ENCODE measurements around the gene CASQ2.
A peak's percentile ranks its signal among the peaks of the same experiment; 100 is the strongest.

Gene CASQ2

DNA sequence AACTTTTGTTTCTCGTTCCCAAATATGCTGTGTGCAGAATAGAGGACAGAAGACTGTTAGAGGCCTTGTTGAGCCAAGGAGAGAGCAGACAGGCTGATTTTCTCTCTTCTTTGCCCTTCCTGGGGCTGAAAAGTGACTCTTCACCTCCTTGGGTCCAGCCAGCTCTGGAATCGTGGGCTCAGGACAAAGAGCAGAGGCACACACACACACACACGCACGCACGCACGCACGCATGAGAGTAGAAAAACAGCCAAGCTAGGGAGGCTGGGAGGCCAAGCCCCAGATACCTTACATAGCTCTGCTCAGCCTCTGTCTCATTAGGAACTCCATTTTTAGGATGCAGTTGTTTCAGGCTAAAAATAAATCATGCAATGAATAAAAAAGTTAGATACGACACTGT, at the start of gene CASQ2:
Gene CASQ2, minus strand, starts transcription at position 166 of the 400 bp plus-strand sequence. CDS start 173 bp downstream, outside the sequence.
- no peak for DNase-seq
- Mint-ChIP-seq H3K4me3 (no peak within 1 kb of the TSS), H3K9me3 (no peaks in the 10 kb centered on the region), H3K27me3 (peaks cover 10 to 18% of the 10 kb centered on the region in 2 donors), H3K27ac (no peak within 1 kb of the TSS), H3K4me1 (no peaks in the 10 kb centered on the region), H3K36me3 (no peaks in the 10 kb centered on the region)
- no peak for ATAC-seq (replicated peaks)

DNA sequence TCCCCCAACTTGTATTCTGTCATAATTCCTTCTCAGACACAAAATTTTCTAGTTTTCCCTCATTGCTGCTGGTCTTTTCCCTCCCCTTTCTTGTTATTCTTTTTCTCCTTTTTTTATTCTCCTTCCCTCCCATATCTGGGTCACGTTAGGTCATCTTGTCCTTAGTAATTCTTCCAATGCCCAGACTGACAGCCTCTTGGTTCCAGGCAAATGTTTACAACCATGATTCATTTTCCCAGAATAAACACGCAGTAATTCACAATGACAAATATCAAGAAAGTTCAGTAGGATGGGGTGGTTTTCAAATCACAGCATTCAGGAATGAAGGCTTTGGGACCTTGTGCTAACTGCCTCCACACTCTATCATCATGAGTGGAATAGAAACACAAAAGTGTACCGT, 47.2 kb upstream of the CASQ2 start:
- DNase-seq (no peak), ATAC-seq (replicated peaks) (no peak)
- no peaks in the 10 kb centered on the region for H3K4me1 Mint-ChIP-seq
- H3K4me3 Mint-ChIP-seq = no peak overlapping the region
- no peaks in the 10 kb centered on the region for H3K36me3 Mint-ChIP-seq
- no peak overlapping the region for H3K27ac Mint-ChIP-seq
- peaks cover 8 to 12% of the 10 kb centered on the region in 2 donors for H3K27me3 Mint-ChIP-seq
- H3K9me3 Mint-ChIP-seq = no peaks in the 10 kb centered on the region

DNA sequence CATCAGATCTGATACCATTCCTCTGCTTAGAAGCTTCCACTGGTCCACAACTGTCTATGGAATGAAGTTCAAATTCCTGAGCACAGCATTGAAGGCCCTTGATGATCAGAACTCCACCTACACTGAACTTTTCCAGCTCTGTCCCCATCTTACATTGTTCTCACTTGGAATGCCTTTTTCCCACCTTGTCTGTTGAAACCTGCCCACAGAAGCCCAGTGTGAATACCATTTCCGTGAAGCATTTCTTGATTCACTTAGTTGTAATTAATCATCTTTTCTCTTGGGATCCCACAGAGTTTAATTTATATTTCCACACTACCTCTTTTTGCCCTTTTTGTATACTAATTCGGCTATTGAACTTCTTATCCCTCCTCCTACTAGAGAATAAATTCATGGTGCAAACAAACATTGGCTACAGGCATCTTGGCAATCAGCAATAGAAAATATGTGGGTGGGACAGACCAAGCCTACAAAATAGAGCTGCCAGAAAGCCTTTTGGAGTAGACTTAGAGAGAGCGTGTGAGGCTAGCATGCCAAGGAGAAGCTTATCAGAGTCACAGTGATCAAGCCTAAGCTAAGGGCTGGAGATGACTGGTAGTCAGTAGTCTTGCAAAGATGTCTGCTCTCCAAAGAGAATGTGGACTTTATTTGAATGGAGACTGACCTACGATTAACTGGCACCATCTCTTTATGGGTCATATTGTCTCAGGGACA, 46.3 kb upstream of the CASQ2 start:
- Mint-ChIP-seq H3K27ac (no peak overlapping the region), H3K27me3 (peaks cover 8 to 13% of the 10 kb centered on the region in 2 donors), H3K36me3 (no peaks in the 10 kb centered on the region), H3K4me1 (no peaks in the 10 kb centered on the region), H3K4me3 (no peak overlapping the region), H3K9me3 (no peaks in the 10 kb centered on the region)
- ATAC-seq (replicated peaks) (no peak), DNase-seq (no peak)

DNA sequence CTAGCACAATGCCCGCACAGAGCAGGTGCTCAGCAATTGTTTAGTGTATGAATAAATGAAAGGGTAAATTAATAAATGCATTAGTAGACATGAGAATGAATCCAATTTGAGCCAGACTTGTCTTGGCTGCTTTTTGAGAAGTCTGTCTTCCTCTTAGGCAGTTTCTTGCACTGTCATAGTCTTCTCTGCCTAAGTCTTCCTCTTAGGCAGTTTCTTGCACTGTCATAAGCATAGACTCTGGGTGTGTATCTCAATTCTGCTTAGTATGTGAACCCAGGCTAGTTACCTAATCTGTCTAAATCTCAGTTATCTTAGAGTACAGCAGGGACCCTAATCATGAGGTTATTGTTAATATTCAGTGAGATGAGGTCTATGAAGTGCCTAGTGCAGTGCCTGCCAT, 45.2 kb upstream of the CASQ2 start:
- peaks cover 8 to 22% of the 10 kb centered on the region in 2 donors for H3K27me3 Mint-ChIP-seq
- no peaks in the 10 kb centered on the region for H3K4me1 Mint-ChIP-seq
- no peak overlapping the region for H3K27ac Mint-ChIP-seq
- no peak overlapping the region for H3K4me3 Mint-ChIP-seq
- H3K36me3 Mint-ChIP-seq = no peaks in the 10 kb centered on the region
- ATAC-seq (replicated peaks) = no peak
- DNase-seq = no peak
- H3K9me3 Mint-ChIP-seq = no peaks in the 10 kb centered on the region

DNA sequence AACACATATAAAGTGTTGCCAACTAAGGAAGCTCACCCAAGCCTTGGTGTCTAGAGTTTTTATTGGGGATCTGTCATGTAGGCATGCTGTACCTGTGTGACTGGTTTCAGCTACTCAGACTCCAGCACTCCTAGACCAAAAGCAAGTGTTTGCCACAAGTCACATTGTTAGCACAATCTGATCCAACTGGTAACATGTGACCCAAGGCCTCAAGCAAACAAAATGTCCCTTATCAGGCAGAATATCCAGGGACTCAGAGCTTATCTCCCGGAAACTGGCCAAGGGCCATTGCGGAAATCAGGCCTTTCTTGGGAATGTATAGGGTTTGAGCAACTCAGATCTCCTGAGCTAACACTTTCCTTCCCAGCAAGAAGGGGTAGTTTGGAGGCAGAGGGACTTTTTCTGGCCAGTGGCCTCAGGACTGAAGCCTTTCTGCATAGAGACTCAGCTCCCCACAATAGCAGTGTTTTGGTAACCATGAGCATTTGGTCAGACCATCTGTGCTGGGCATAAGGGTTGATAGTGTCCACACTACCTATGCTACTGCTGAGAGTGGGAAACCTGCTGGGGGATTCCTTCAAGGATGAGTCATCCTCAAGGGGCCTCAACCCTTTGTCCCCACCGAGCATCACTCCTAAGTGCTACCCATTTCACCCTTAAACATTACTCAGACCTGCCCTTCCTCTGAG, 42.8 kb upstream of the CASQ2 start:
- no peaks in the 10 kb centered on the region for H3K4me1 Mint-ChIP-seq
- H3K27ac Mint-ChIP-seq = no peak overlapping the region
- H3K9me3 Mint-ChIP-seq = no peaks in the 10 kb centered on the region
- no peak overlapping the region for H3K4me3 Mint-ChIP-seq
- DNase-seq (no peak), ATAC-seq (replicated peaks) (peak in 1 of 2 donors; percentile 25)
- H3K27me3 Mint-ChIP-seq = peaks cover 17 to 39% of the 10 kb centered on the region in 2 donors
- no peaks in the 10 kb centered on the region for H3K36me3 Mint-ChIP-seq

DNA sequence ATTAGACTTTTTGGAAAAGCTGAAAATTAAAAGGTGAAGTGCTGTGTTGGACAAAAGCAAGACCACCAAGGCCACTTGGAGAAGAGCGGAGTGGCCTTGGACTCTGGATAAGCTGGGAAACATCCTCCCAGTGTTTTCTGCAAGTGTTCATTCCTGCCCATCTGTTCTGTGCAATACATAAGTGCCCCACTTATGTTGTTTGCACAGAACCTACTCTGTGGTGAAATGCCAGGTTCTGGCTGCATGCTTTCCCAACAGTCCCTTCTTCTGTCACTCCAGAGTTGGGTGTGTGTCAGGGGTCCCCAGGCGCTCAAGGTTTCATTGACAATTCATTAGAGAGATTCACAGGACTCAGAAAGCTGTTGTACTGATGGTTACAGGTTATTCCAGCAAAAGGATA, 42.1 kb upstream of the CASQ2 start:
- ATAC-seq (replicated peaks) (no peak), DNase-seq (no peak)
- Mint-ChIP-seq H3K9me3 (no peaks in the 10 kb centered on the region), H3K4me3 (no peak overlapping the region), H3K36me3 (no peaks in the 10 kb centered on the region), H3K27me3 (peaks cover 18 to 46% of the 10 kb centered on the region in 2 donors), H3K27ac (no peak overlapping the region), H3K4me1 (no peaks in the 10 kb centered on the region)

DNA sequence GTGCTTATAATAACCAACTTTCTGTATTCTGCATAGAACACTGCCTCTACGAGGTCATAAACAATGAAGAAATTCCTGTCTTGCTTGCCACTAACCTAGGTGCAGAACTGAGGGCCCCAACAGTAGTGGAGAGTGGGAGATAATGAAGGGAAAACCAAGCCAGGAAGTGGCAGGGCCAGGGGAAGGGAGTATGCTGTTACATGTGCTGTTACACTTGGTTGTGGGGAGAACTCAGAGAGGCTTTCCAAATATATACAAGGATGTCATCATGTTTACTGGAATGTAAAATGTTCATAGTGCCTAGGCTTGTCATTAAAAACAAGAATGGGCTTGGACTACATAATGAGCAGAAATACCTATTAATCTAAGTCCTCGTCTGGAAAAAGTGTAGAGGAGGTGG, 41.3 kb upstream of the CASQ2 start:
- ATAC-seq (replicated peaks) (no peak), DNase-seq (no peak)
- Mint-ChIP-seq H3K27ac (no peak overlapping the region), H3K27me3 (peaks cover 20 to 46% of the 10 kb centered on the region in 2 donors), H3K4me1 (no peaks in the 10 kb centered on the region), H3K36me3 (no peaks in the 10 kb centered on the region), H3K9me3 (no peaks in the 10 kb centered on the region), H3K4me3 (no peak overlapping the region)

DNA sequence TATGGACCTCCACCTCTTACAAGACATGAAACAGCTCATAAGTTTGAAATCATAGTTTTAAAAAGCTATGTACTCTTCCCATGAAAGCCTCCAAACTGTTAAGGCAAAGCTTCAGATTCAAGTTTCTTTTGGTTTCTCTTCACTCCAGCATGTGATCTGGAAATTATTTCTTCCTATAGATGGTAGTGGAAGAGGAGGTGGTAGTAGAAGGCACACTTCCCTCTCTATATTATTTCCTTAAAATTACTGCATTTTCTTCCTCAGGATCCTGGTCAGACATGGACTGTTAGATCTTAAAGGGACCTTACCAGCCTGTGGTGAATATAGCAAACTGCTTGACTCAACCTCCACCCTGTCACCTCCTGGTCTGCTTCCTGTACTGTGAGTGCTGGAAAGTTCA, 40.6 kb upstream of the CASQ2 start:
- Mint-ChIP-seq H3K4me1 (no peaks in the 10 kb centered on the region), H3K27me3 (peaks cover 20 to 43% of the 10 kb centered on the region in 2 donors), H3K36me3 (no peaks in the 10 kb centered on the region), H3K4me3 (no peak overlapping the region), H3K9me3 (no peaks in the 10 kb centered on the region), H3K27ac (no peak overlapping the region)
- ATAC-seq (replicated peaks) = no peak
- no peak for DNase-seq

DNA sequence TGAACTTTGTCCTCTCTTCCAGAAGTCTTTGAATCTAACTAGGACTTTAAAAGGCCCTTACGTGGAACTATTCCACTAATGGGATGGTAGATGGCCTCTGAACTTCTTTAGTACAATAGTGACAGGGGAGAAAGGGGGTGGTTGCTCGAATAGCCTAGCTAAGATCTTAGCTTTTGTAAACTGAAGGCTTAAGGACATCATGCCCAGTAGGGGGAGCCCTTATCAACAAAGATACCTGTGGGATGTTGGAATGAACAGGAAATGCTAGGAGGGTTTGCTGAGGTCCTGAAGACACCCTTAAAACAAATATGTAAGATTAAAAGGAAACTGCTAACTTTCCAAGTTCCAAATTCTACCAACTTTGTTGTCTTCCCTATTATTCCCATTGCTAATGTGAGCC, 39.2 kb upstream of the CASQ2 start:
- Mint-ChIP-seq H3K27ac (no peak overlapping the region), H3K27me3 (peaks cover 15 to 37% of the 10 kb centered on the region in 2 donors), H3K4me3 (no peak overlapping the region), H3K9me3 (no peaks in the 10 kb centered on the region), H3K4me1 (no peaks in the 10 kb centered on the region), H3K36me3 (no peaks in the 10 kb centered on the region)
- DNase-seq = no peak
- peak; percentile 53 to 56 for ATAC-seq (replicated peaks)

DNA sequence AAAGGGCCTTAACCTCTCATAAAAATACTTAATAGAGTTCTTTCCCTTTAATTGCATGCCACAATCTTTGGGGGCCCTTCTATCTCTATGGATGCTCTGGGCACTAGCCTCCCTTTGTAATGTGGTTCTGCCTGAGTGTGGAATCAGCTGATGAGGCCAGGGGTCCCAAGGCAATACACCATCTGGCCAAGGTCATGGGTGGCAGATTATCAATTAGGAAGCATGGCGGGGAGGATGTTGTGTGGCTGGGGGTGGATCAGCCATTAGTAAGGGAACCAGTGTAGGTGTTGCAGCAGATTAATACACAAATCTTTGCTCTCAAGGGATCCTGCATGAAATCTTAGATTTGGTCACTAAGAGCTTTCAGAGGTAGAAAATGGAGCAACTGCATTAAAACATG, 37.1 kb upstream of the CASQ2 start:
- Mint-ChIP-seq H3K4me3 (no peak overlapping the region), H3K4me1 (no peaks in the 10 kb centered on the region), H3K27ac (no peak overlapping the region), H3K27me3 (peaks cover 15 to 42% of the 10 kb centered on the region in 2 donors), H3K36me3 (no peaks in the 10 kb centered on the region), H3K9me3 (no peaks in the 10 kb centered on the region)
- DNase-seq (no peak), ATAC-seq (replicated peaks) (no peak)

DNA sequence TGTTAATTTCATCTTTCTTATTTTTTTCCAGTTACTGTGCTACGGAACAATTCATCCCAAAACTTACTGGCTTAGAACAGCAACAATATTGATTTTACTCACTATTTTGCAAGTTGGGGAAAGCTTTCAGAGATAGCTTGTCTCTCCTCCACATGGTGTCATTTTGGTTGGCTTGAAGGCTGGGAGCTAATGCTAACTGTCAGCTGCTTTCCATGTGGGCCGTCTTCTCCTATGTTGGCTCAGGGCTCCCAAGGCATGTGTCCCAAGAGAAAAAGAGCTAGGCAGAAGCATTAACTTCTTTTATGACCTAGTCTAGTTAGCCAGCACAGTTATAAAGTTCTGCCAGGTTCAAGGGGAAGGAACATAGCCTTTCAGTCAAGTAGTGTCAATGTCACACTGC, 33.9 kb upstream of the CASQ2 start:
- Mint-ChIP-seq H3K4me3 (no peak overlapping the region), H3K27me3 (peaks cover 11 to 25% of the 10 kb centered on the region in 2 donors), H3K36me3 (no peaks in the 10 kb centered on the region), H3K4me1 (no peaks in the 10 kb centered on the region), H3K27ac (no peak overlapping the region), H3K9me3 (no peaks in the 10 kb centered on the region)
- DNase-seq (no peak), ATAC-seq (replicated peaks) (no peak)

DNA sequence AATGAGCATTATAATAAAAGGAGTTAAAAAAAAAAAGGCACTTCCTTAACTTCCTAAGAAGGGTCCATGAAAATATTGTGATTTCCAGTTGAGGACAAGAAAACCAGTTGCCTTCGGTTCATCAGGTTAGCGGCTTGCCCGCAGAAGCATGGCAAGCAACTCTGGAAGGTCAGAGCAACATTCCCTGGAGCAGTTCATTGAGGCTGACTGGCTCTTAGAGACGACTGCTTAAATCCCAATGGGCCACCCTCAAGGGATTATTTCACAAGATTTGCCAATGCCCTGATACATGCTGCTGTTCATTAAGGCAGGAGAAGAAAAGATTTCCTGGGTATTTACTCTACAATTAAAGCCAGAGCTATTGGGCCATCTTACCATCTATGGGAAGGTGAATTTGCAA, 29.0 kb upstream of the CASQ2 start:
- no peaks in the 10 kb centered on the region for H3K4me1 Mint-ChIP-seq
- peaks cover 15 to 30% of the 10 kb centered on the region in 2 donors for H3K27me3 Mint-ChIP-seq

DNA sequence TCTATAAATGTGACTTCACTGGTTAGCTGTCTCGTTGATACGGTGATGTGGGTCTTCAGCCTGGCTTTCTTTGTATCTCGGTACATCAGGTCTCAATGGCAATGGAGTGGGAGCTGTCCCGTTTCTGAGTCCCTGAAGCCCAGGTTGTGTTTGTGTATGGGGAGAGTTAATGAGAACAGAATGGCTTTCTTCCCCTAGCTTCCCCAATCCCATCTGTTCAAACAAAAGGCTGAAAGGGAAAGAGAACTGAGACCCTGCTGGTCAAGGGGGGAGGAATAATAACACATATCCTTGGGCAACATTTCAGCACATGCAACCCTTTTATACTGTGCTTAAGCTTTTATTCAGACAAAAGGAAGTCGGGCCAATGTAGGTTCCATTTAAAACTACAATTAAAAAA, 28.4 kb upstream of the CASQ2 start:
- H3K9me3 Mint-ChIP-seq = peaks cover 0 to 2% of the 10 kb centered on the region in 2 donors
- DNase-seq = no peak
- H3K4me3 Mint-ChIP-seq = no peak overlapping the region
- no peak for ATAC-seq (replicated peaks)
- H3K27ac Mint-ChIP-seq = no peak overlapping the region
- no peaks in the 10 kb centered on the region for H3K36me3 Mint-ChIP-seq
- H3K27me3 Mint-ChIP-seq = peaks cover 15 to 32% of the 10 kb centered on the region in 2 donors
- no peaks in the 10 kb centered on the region for H3K4me1 Mint-ChIP-seq

More for the DNA sequence above, 29.0 kb upstream of the CASQ2 start:
- no peaks in the 10 kb centered on the region for H3K36me3 Mint-ChIP-seq
- peaks cover 0 to 2% of the 10 kb centered on the region in 2 donors for H3K9me3 Mint-ChIP-seq
- H3K4me3 Mint-ChIP-seq = no peak overlapping the region
- DNase-seq (no peak), ATAC-seq (replicated peaks) (no peak)
- H3K27ac Mint-ChIP-seq = no peak overlapping the region

DNA sequence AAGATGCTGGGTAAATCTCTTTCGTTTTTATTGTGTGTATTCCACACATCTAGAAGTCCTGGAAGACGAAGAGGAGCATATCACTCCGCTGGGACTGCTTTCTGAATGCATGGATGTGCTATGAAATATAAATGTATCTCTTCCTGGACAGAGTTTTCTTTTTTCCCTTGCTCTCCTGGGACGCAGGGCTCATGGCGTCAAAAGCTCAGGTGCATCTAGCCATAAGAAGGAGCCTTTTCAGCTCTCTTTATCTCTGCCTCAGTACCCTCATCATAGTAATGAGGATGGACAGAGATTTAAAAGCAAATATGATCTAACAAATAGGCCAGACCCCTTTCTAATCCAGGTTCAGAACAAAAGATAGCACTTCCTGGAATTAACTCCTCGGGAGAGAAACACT, 27.5 kb upstream of the CASQ2 start:
- no peak for DNase-seq
- H3K36me3 Mint-ChIP-seq = no peaks in the 10 kb centered on the region
- H3K27ac Mint-ChIP-seq = no peak overlapping the region
- ATAC-seq (replicated peaks) = no peak
- no peaks in the 10 kb centered on the region for H3K4me1 Mint-ChIP-seq
- H3K9me3 Mint-ChIP-seq = peaks cover 0 to 2% of the 10 kb centered on the region in 2 donors
- peaks cover 15 to 32% of the 10 kb centered on the region in 2 donors for H3K27me3 Mint-ChIP-seq
- H3K4me3 Mint-ChIP-seq = no peak overlapping the region

DNA sequence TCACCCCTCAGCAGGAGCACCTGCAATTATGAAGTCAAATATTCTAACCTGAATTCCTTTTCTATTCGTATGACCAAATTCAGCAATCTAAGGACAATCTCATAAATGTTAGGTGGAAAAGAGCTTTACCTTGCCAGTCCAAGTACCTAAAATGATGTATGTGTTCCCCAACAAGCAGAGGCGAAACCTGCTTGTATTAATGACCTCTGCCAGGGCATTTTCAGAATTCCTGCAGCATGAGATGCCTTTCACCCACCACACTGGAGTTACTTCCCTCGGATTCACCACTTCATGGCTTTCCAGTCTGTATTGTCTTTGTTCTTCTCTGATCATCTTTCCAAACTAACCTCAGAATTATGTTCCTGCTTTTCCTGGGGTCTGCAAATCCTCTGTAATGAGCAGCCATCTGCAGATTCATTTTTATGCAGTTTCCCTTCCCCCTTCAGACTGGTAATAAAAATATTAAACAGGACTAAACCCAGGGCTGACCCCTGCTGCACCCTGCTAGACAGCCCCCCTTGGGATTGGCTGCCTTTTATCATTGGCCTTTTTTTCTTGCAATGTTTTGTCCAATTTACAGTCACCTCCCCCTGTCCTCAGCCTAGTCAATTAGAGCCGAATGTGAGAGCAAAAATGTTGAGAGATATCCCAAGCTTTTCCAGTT, 26.6 kb upstream of the CASQ2 start:
- no peak overlapping the region for H3K27ac Mint-ChIP-seq
- no peaks in the 10 kb centered on the region for H3K36me3 Mint-ChIP-seq
- H3K4me3 Mint-ChIP-seq = no peak overlapping the region
- H3K4me1 Mint-ChIP-seq = no peaks in the 10 kb centered on the region
- ATAC-seq (replicated peaks) (no peak), DNase-seq (no peak)
- peaks cover 0 to 2% of the 10 kb centered on the region in 2 donors for H3K9me3 Mint-ChIP-seq
- peaks cover 15 to 27% of the 10 kb centered on the region in 2 donors for H3K27me3 Mint-ChIP-seq
